Activated CD4-positive, CD25-positive, alpha-beta regulatory T cell treated with anti-CD3 and anti-CD28 coated beads, Interleukin-2, amount 50 U/mL, for 72 hours (primary cell): ENCODE results near the gene NOTUM.
A peak's percentile ranks its signal among the peaks of the same experiment; 100 is the strongest.

Source experiments
- DNase-seq: peaks from one replicate; pipeline ENCODE4 v3.0.0; 2021

The NOTUM gene

DNA sequence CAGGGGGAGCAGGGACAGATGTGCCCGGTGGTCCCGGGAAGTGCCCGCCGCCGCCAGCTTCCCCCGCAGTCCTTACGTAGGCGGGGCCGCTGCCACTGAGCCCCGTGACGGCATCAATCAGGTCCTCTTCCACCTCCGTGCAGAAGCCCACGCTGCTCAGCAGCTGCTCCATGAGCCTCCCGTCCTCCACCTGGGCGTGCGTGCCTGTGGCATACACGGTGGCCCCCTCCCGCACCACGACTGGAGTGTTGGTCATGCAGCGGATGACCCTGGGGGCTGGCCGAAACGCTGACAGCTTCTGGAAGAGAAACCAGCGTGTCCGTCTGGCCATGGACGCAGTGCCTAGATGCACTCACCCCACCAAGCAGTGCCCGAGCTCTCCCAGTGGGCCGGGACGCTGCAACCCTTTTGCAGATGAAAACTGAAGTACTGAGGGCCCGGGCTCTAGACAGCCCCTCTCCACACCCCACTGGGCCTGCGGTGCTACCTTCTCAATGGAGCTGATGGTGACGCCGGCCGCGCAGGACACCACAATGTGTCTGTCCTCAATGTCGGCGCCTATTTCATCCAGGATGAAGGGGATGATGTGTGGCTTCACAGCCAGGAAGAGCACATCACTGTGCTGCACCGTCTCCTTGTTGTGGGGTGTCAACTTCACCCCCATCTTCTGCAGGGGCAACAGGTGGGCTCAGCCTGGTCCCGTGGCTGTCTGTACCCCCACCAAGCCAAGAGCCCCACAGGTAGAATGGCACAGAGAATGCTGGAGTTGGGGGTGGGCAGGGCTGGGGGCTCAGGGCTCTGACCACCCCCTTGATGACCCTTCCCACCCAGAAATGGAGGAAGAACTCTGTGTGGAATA is 25.9 kb downstream of the NOTUM start:
- no peak for DNase-seq

- DNase-seq = no peak
Measured at GRCh38 chr17:81934098-81934757, 26.8 kb downstream of the NOTUM start.

- DNase-seq = no peak
Measured at GRCh38 chr17:81933178-81933699, 27.7 kb downstream of the NOTUM start.

DNA sequence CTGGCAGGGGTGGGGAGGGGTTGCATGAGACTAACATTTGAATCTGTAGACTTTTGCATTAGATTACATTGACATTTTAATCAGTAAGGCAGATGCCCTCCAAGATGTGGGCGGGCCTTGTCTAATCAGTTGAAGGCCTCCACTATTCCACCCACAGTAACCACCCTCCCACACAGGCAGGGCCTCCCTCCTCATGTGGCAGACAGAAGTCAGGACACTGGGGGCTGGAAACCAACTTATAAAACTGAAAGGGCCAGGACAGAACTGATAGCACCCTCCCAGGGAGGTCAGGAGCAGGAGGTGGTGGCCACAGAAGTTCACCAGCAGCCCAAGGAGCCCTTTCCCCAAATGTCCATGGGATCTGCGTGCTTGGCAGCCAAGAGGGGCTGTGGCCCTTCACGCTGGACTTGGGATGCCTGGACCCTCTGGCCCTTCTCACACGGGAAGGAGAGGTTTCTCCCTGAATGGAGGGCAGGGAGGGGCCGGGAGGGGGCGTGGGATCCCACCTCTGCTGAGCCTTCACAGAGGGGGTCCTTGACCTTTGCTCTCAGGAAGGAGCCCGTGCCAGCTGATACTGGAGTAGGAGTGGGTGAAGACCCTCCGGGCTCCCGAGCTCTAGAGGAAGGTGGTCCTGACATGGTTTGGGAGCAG is 28.5 kb downstream of the NOTUM start:
- no peak for DNase-seq

DNA sequence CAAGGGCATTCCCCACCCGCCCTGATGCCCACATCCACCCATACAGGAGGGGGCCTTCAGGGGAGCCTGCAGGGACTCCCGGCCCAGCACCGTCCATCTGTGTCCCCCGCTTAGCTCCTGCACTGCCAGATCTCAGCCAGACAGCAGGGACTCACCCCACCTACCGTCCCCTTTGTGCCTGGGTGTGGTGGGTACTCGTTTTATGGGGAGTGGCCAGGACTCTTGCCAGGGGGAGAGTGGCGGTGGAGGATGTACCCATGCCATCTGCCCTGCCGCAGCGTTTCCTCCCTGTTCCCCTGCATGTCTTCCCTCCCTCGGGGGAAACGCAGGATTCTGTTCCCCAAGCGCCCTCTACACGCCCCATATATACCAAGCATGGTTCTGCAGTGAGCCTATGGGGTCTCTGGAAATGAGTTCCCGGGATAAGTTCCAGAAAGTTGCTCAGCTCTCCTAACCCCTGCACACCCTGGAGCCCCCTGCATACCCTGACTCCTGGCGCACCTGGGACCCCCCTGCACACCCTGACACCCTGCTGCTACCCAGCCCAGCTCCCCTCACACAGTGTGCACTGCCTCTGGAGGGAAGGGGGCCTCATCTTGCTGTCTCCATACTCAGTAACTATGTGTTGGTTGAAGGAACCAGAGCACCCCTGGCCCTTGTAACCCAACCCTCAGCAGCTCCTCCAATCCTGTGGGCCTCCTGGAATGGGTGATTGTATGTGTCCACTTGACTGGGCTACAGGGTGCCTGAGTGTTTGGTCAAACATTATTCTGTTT is 29.2 kb downstream of the NOTUM start:
- DNase-seq = no peak

GRCh38 chr17:81931189-81931556 is 29.8 kb downstream of the NOTUM start:
- no peak for DNase-seq

DNA sequence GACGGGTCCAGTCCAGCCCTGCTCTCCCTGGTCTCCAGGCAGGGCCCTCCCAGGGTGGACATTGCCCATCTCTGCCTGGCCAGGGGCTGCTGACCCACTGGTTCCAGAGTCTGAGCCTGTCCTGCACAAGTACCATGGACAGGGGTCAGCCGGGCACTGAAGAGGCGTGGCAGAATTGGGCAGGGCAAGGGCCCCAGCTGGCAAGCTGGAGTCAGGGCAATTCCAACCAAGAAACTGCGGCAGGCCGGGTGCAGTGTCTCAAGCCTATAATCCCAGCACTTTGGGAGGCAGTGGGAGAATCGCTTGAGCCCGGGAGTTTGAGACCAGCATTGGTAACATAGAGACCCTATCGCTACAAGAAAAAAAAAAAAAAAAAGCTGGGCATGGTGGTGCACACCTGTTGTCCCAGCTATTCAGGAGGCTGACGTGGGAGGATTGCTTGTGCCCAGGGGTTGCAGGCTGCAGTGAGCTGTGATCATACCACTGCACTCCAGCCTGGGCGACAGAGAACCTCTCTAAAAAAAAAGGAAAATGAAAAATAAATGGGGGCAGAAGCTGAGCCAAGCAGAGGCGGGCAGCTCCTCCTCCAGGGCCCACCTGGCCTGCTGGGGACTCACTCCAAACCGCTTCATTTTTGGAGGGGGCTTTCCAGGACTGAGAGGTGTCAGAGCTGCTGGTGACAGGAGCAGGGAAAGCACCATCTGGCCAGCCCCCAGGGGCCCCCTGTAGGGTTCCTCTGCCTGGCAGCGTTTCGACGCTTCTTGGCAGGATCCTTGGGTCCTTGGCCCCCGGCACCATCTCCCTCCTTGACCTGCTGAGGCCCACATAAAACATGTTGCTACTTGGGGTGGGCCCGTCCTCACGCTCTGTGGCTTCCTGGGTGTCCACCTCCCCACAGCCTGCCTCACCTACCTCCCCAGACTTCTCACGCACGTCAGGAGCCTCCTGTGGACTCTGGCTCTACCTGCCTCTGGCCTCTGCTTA is 30.6 kb downstream of the NOTUM start:
- DNase-seq = no peak

GRCh38 chr17:81929253-81930141 is 31.5 kb downstream of the NOTUM start:
- DNase-seq = no peak

DNA sequence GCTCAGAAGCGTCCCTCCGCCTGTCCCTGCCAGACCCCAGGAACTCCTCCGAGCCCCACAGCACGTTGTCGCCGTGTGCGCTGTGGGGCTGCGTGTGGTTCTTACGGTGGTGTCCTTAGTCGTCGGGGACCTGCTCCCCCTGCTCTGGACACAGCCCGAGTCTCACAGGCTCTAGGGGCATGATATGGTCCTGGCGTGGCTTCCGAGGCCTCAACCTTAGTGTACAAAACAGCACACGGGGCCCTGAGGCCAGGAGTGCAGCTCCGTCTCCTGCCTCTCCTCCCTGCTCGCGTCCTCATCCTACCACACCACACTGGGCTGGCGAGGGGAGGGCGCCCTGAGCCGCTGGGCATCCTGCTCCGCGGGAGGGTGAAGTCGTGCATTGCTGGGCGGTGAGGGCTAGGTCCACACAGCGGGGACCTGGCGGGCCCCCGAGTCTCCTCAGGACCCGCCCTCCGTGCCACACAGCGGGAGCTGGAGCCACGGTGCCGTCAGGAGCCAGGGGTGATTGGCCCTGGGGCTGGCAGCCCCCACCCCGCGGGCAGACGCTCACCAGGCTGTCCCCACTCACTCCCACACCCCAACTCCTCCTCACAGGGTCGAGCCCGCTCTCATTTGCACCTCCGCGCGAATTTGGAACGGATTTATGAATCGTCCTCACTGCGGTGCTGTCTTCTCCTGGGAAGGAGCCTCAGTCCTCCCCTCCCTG is 32.3 kb downstream of the NOTUM start:
- no peak for DNase-seq

- DNase-seq = peak; percentile 91
Measured at GRCh38 chr17:81927653-81928543, 33.1 kb downstream of the NOTUM start, which contains the start of gene MAFG. MAFG (minus strand) TSS chr17:81927735; CDS start chr17:81923185, 4,550 bp downstream.

GRCh38 chr17:81927152-81927652 is 33.8 kb downstream of the NOTUM start:
- DNase-seq = peak; percentile 50

DNA sequence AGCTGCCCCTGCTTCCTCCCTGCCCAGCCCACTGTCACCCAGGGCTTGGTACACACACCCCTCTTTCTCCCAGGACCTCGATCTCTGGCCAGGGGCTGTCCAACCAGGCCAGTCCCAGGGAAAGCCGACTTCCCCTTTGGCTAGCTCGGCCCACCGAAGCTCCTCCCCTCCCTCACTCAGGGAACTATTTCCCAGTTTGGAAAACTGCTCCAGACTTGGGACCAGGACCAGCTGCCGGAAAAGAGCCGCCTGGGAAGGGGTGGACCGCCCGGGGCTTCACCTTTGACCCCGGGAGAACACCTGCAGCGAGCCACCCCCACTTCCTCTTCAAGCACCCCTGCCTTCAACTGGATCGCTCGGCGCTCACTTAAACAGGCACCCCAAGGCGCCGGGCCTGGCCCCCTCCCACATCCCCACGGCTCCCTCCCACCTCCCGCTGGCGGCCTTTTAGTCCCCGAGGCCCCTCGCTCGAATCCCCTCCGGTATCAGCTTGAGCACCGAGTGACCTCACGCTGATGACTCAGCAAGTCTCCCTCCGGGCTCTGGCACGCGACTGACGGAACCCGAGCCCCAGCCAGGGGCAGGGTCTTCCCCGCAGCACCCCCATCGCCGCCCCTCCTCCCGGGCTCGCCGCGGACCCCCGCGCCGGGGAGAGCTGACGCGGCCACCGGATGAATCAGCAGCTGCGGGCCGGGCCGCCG is 34.4 kb downstream of the NOTUM start:
- DNase-seq = peak; percentile 71

DNA sequence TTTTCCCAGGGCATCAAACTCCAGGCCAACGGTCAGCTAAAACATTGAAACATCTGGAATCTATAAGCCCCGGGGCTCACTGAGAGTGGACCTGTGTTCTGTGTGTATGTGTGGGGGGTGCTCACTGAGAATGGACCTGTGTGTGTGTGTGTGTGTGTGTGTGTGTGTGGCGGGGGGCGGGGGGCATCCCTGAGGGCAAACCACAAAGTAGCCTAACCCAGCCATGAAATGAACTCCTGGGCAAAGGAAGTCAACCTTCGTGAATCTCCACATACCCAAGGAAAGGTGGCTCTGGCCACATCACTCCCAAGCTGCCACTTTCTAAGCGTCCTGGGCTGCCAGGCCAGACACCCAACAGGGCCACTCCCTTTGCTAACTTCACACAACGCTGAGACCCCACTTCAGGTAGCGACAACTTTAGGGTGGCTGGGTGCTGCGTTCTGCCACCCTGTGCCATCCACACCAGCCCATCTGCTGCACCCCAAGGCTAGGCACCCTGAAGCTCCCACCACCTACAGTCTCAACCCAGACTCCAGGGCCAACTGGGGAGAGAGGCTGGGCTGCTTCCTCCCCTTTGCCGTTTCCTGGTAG is 35.0 kb downstream of the NOTUM start:
- no peak for DNase-seq

DNA sequence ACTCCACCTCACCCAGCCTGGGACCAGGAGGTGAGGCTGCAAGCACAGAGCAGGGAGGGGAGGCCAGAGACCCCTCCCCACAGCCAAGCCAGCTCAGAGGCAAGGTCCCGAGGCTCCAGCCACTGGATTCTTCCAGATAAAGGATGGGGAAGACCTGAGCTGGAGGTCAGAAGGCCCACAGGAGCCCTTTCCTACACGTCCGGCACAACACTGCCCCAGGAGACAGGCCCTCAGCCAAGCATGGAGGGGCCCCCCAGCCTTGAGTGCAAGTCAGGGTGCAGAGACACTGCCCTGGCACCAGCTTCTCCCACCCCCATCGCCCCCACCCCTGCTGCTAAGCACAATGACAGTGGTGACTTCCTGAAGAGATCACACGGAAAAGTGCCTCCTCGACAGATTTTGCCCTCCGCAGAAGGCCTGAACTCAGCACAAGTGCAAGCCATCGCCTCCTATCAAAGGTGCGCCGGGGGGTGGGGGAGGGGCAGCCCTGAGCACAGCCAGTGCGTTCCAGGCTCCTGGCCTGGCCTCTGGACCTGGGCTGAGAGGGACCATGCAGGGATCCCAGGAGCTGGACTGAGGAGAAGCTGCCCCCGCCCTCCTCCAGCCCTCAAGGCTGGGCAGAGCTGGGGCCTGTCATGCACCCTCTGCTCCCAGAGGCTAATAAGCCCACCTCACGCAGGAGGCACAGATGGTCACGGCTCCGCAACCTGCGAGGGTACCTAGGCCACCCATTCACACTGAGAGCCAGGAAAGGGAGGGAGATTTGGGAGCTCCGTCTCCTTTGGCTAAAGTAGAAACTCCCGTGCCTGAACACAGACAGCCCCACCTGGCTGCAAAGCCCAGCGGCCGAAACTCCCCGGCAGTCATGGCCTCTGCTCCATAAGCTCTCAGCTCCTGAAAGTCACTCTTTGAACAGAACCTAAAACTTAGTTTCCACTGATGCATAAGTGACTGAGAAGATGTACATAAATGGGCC is 36.1 kb downstream of the NOTUM start:
- DNase-seq = no peak

- no peak for DNase-seq
Measured at GRCh38 chr17:81923302-81924260, 37.4 kb downstream of the NOTUM start.
